HepG2 (cell line): ENCODE data around the gene MGAT5. TPM values are rescaled to one million over a fixed set of nuclear protein-coding genes. Genes with fewer than 3 reads are reported as not detected.

Experiments
- ATAC-seq: fragments of 200-7000 bp; cut with Tn5 transposase; 3 replicates; pipeline ENCODE4 v1.9.1; 2020; ENCODE audit warnings: mild to moderate bottlenecking, moderate library complexity
- BruUV-seq: library from RNA; stranded (reverse); fragments of 400-500 nt; replicated peaks from 2 replicates; lab custom pipeline; 2021; lab: Mats Ljungman, UMichigan
- CTCF ChIA-PET: fragments of 300-600 bp; formaldehyde crosslinking; extraction: SDS; loops from one replicate; lab custom pipeline; 2021; ENCODE audit warnings: low total read pairs, inconsistent platforms, low intra/inter-chr PET ratio; lab: Yijun Ruan, JAX
- POLR2A ChIA-PET: fragments of 350-600 bp; sonication (Branson Sonifier 250); formaldehyde crosslinking; loops from one replicate; lab custom pipeline; 2020; ENCODE audit warnings: antibody characterized with exemption, inconsistent platforms; lab: Yijun Ruan, JAX
- DNase-seq: peaks from one replicate; pipeline ENCODE4 v3.0.0-alpha.2; 2015; ENCODE audit warnings: low spot score
- FAIRE-seq: peaks from 3 replicates; lab custom pipeline; 2011; peaks lifted over from hg19 to GRCh38; lab: Jason Lieb, UNC
- H2AFZ ChIP-seq: one replicate; pipeline ENCODE4 v1.6.1; 2011; ENCODE audit warnings: low read length, inconsistent platforms
- H3K27ac ChIP-seq: fragments of 300-600 bp; 3 replicates; pipeline ENCODE4 v1.8.0; 2011; ENCODE audit warnings: mixed run types, mild to moderate bottlenecking, mixed read lengths, low read length, inconsistent platforms; ENCODE audit not compliant: insufficient read depth; ENCODE audit errors: extremely low read length
- H3K27me3 ChIP-seq, 2 experiments: fragments of 200-600 bp in 1 of 2; 2 replicates in 1 of 2; 3 replicates in 1 of 2; pipeline versions ENCODE4 v1.6.0 to v1.8.0; 2011; ENCODE audit warnings: low read length in 2 of 2, mild to moderate bottlenecking in 2 of 2, moderate library complexity in 2 of 2, inconsistent platforms in 1 of 2; ENCODE audit not compliant: insufficient read depth in 2 of 2, control insufficient read depth in 1 of 2
- H3K36me3 ChIP-seq, 2 experiments: fragments of 200-600 bp in 1 of 2; replicated peaks in 1 of 2; 2 replicates in 1 of 2; 3 replicates in 1 of 2; pipeline versions ENCODE4 v1.5.1 to v1.8.0; 2011; ENCODE audit warnings: low read length in 2 of 2, inconsistent platforms in 1 of 2; ENCODE audit not compliant: insufficient read depth in 2 of 2, control insufficient read depth in 1 of 2
- H3K4me1 ChIP-seq: 2 replicates; pipeline ENCODE4 v1.5.1; 2012; ENCODE audit warnings: low read length, inconsistent platforms; ENCODE audit not compliant: insufficient read depth
- H3K4me2 ChIP-seq: 2 replicates; pipeline ENCODE4 v1.6.0; 2011; ENCODE audit warnings: low read depth, low read length, inconsistent platforms
- H3K4me3 ChIP-seq, 3 experiments: fragments of 200-600 bp in 1 of 3; sonication (generic), shearing (Covaris generic) in 1 of 3; replicated peaks in 1 of 3; 2 replicates each; pipeline ENCODE4 v1.5.1; 2011 to 2016; ENCODE audit warnings: low read length in 3 of 3, inconsistent platforms in 2 of 3, low read depth in 2 of 3, mild to moderate bottlenecking in 2 of 3, control low read depth in 1 of 3, mixed read lengths in 1 of 3; ENCODE audit not compliant: insufficient read depth in 1 of 3
- H3K79me2 ChIP-seq: one replicate; pipeline ENCODE4 v1.6.1; 2011; ENCODE audit warnings: low read length, inconsistent platforms; ENCODE audit not compliant: insufficient read depth
- H3K9ac ChIP-seq: 2 replicates; pipeline ENCODE4 v1.6.0; 2011; ENCODE audit warnings: mild to moderate bottlenecking, low read depth, low read length, inconsistent platforms; ENCODE audit not compliant: insufficient read depth
- H3K9me3 ChIP-seq: 2 replicates; pipeline ENCODE4 v1.5.1; 2012; ENCODE audit warnings: mild to moderate bottlenecking, low read length
- H4K20me1 ChIP-seq: 2 replicates; pipeline ENCODE4 v1.6.0; 2011; ENCODE audit warnings: inconsistent platforms, mild to moderate bottlenecking, low read length, moderate library complexity; ENCODE audit not compliant: insufficient read depth
- ATF2 ChIP-seq: sonication (generic); formaldehyde crosslinking; IDR thresholded peaks from 2 replicates; pipeline ENCODE4 v1.4.0; 2020; ENCODE audit warnings: missing genetic modification reagents
- CCDC6 ChIP-seq: sonication (generic); formaldehyde crosslinking; IDR thresholded peaks from 2 replicates; pipeline ENCODE4 v1.8.1; 2022; ENCODE audit warnings: mild to moderate bottlenecking, missing genetic modification reagents, moderate library complexity
- JUNB ChIP-seq: sonication (generic); formaldehyde crosslinking; IDR thresholded peaks from 2 replicates; pipeline ENCODE4 v1.8.0; 2022; ENCODE audit warnings: missing genetic modification reagents, mild to moderate bottlenecking, borderline replicate concordance
- PRDM15 ChIP-seq: sonication (generic); formaldehyde crosslinking; IDR thresholded peaks from 2 replicates; pipeline ENCODE4 v1.4.0; 2020; ENCODE audit warnings: missing genetic modification reagents
- TBP ChIP-seq: sonication (generic); formaldehyde crosslinking; IDR thresholded peaks from 2 replicates; pipeline ENCODE4 v1.5.0; 2020; ENCODE audit warnings: missing genetic modification reagents
- ZNF563 ChIP-seq: sonication (generic); formaldehyde crosslinking; IDR thresholded peaks from 2 replicates; pipeline ENCODE4 v1.8.0; 2022; ENCODE audit warnings: mild to moderate bottlenecking, moderate library complexity, missing genetic modification reagents
- WGBS: methylation state at CpG from one replicate; pipeline ENCODE4 v1.1.6; 2017; ENCODE audit warnings: low lambda C conversion rate; 5-methylcytosine and 5-hydroxymethylcytosine counted together
- in situ Hi-C: cut with HindIII; loops from 2 replicates; pipeline ENCODE4 v1.10.0; 2017; ENCODE audit warnings: low pct_unique_long_range_greater_than_20kb; ENCODE audit not compliant: extremely low pct_ligation_motif_present
- intact Hi-C: fragments of 100-400 bp; cut with micrococcal nuclease; formaldehyde crosslinking; loops from one replicate; pipeline ENCODE4 v1.10.0; 2022; ENCODE audit not compliant: unreplicated experiment
- polyA plus RNA-seq, 8 experiments: library from polyadenylated mRNA; depleted of rRNA in 3 of 8; stranded (reverse) in 7 of 8; unstranded in 1 of 8; fragments of >200 nt; fragmentation: Illumina TruSeq in 4 of 8; extraction: Trizol in 4 of 8; gene quantifications; 2 replicates each; pipeline versions ENCODE4 v1.2.1 to v1.2.3, GENCODE V29; 2011 to 2016; ENCODE audit warnings: low read depth in 4 of 8, missing spikeins in 1 of 8, mixed read lengths in 1 of 8; ENCODE audit not compliant: insufficient read depth in 1 of 8
- total RNA-seq, 5 experiments: library from RNA; depleted of rRNA; stranded (reverse); fragments of >200 nt; fragmentation: Illumina TruSeq; extraction: Trizol; gene quantifications; 2 replicates each; pipeline ENCODE4 v1.2.3, GENCODE V29; 2016; ENCODE audit warnings: low read depth in 1 of 5

The MGAT5 gene
- total and polyA plus RNA-seq, 2 of the 13 experiments (the other 11 are each of a cell fraction or from before 2014, with no cell fraction given): 33.1 to 60.2 TPM

GRCh38 chr2:134257965-134258683 is 4.3 kb downstream of the MGAT5 start:
- no peaks in the 10 kb centered on the region for H3K79me2 ChIP-seq
- ATAC-seq: no peak
- no peak for DNase-seq
- H4K20me1 ChIP-seq: no peaks in the 10 kb centered on the region
- FAIRE-seq: no peak
- peaks cover 14 to 29% of the 10 kb centered on the region in 2 experiments; a peak in 4 of 5 replicates for H3K36me3 ChIP-seq
- POLR2A ChIA-PET: no interaction called here
- H3K4me2 ChIP-seq: no peak overlapping the region
- no peak overlapping the region for H3K9ac ChIP-seq
- intact Hi-C loops: no loop called here
- no peaks in the 10 kb centered on the region for H3K27me3 ChIP-seq
- no peak overlapping the region for H3K27ac ChIP-seq
- no peak for TF ChIP-seq TBP (CRISPR knock-in tag)
- no peak for TF ChIP-seq PRDM15
- TF ChIP-seq ATF2 (CRISPR knock-in tag): no peak
- no peak for TF ChIP-seq CCDC6 (CRISPR knock-in tag)
- no peak for TF ChIP-seq ZNF563 (CRISPR knock-in tag)
- TF ChIP-seq JUNB: no peak
- CTCF ChIA-PET: interaction anchor here (0.9 kb wide), 1 partner anchor 13 kb away, joined by 3 read pairs; no protein-coding TSS in a partner anchor
- no peaks in the 10 kb centered on the region for H3K9me3 ChIP-seq
- in situ Hi-C loops: no loop called here
- no peak overlapping the region for H2AFZ ChIP-seq
- 97% methylated on average over 7 of the region's 7 CpGs for WGBS
- no TSS peak for BruUV-seq
- H3K4me3 ChIP-seq: no peak overlapping the region
- peaks cover 15% of the 10 kb centered on the region for H3K4me1 ChIP-seq
